Lower leg skin (tissue), 4 donors: ENCODE results near the gene TMEM95. TPM values are rescaled to one million over a fixed set of nuclear protein-coding genes. Genes with fewer than 3 reads are reported as not detected.
"Not testable (repeated sequence)": the region's sequence is repeated elsewhere in the genome, so short reads cannot be mapped to it uniquely, and the experiment has no call there.

Experiments
- DNase-seq, 2 donors: peaks; one replicate each; pipeline ENCODE4 v3.0.0-alpha.2; 2019; ENCODE audit warnings: low spot score in 2 of 2
- H3K4me3 ChIP-seq: fragments of 200-600 bp; sonication (generic); 2 replicates; pipeline ENCODE4 v1.5.1; 2017; ENCODE audit warnings: mild to moderate bottlenecking, low read depth; ENCODE audit not compliant: poor library complexity, severe bottlenecking
- POLR2A ChIP-seq, 2 donors: fragments of 450-650 bp; IDR thresholded peaks; one replicate each; pipeline ENCODE4 v1.6.1; 2016 to 2017; ENCODE audit warnings: antibody characterized with exemption in 2 of 2, mild to moderate bottlenecking in 1 of 2, moderate library complexity in 1 of 2
- WGBS, 2 donors: methylation state at CpG; one replicate each; pipeline ENCODE4 v1.1.5; 2018; 5-methylcytosine and 5-hydroxymethylcytosine counted together
- intact Hi-C: fragments of 100-400 bp; cut with DNase I; formaldehyde crosslinking; loops from one replicate; pipeline ENCODE4 v1.15.0; 2023; ENCODE audit warnings: low total_unique reads
- total RNA-seq, 4 donors: library from RNA; depleted of rRNA; stranded (reverse); fragments of >200 nt; gene quantifications; one replicate each; pipeline ENCODE4 v1.1.0, GENCODE V29; 2016
- TF ChIP-seq, protein P1 (sequence below), 3 donors: fragments of 450-650 bp; IDR thresholded peaks; one replicate each; pipeline ENCODE4 v1.5.1; 2016; ENCODE audit warnings: antibody characterized with exemption in 3 of 3, mild to moderate bottlenecking in 3 of 3, moderate library complexity in 2 of 3

The TMEM95 gene
- total RNA-seq, 4 donors from 2014 or later, result not detected

DNA sequence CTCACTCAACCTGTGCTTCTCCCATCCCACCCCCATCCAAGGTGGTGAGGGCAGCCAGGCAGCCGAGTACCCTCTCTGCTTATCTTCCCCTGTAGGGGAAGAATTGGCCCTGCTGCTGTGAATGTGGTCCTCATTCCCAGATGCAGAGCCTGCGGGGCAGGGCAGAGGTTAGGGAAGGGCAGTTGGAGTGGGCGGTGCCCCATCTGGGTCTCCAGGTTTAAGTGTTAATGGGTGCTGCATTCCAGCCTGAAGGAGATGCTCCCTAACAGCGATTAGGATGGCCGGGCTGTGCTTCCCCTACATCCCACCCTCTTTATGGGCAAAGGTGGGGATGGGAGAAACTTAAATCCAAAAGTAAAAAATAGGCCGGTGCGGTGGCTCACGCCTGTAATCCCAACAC, 12.1 kb downstream of the TMEM95 start:
- WGBS, 2 donors, result 91% methylated on average over 8 of the region's 8 CpGs
- no peak overlapping the region for H3K4me3 ChIP-seq
- intact Hi-C loops, result loop anchor here (10.0 kb wide), 1 partner anchor 58 kb away; the partner anchor contains the start of genes SPEM1, SPEM2 and SPEM3
- TF ChIP-seq, protein P1, sequence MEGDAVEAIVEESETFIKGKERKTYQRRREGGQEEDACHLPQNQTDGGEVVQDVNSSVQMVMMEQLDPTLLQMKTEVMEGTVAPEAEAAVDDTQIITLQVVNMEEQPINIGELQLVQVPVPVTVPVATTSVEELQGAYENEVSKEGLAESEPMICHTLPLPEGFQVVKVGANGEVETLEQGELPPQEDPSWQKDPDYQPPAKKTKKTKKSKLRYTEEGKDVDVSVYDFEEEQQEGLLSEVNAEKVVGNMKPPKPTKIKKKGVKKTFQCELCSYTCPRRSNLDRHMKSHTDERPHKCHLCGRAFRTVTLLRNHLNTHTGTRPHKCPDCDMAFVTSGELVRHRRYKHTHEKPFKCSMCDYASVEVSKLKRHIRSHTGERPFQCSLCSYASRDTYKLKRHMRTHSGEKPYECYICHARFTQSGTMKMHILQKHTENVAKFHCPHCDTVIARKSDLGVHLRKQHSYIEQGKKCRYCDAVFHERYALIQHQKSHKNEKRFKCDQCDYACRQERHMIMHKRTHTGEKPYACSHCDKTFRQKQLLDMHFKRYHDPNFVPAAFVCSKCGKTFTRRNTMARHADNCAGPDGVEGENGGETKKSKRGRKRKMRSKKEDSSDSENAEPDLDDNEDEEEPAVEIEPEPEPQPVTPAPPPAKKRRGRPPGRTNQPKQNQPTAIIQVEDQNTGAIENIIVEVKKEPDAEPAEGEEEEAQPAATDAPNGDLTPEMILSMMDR (IDR thresholded peaks at IDR 0.05), result no peak
- TF ChIP-seq POLR2A (IDR thresholded peaks at IDR 0.05), result no peak
- no peak for DNase-seq

DNA sequence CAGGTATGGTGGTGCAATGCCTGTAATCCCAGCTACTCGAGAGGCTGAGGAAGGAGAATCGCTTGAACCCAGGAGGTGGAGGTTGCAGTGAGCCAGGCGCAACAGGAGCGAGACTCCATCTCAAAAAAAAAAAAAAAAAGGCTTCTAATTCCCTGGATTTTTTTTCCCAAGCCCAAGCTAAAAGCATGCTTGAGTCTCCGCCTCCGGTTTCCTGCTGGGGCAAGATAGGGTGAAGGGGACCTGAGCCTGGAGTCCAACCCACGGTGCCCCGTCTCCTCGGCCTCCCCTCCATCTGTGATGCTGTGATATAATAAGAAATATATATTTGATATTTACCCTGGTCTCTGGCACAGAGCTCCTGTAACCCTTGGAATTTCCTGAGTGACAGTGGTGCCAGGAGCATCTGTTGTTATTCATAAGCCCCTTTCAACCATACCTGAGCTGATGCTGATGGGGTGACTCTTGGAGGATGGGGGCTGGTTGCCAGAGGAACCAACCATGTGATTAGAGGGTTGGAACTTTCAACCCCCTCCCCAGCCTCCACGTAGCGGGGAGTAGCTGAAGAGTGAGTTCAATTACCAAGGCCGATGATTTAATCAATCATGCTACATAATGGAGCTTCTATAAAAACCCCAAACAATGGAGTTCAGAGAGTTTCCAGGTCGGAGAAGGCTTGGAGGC, 13.1 kb downstream of the TMEM95 start:
- intact Hi-C loops, result loop anchor here (10.0 kb wide), 1 partner anchor 57 kb away; the partner anchor contains the start of genes SPEM1, SPEM2 and SPEM3
- TF ChIP-seq, protein P1 (IDR thresholded peaks at IDR 0.05), result no peak
- no peak for TF ChIP-seq POLR2A (IDR thresholded peaks at IDR 0.05)
- no peak overlapping the region for H3K4me3 ChIP-seq
- WGBS, 2 donors, result 78 to 79% methylated on average over 13 of the region's 13 CpGs
- no peak for DNase-seq

DNA sequence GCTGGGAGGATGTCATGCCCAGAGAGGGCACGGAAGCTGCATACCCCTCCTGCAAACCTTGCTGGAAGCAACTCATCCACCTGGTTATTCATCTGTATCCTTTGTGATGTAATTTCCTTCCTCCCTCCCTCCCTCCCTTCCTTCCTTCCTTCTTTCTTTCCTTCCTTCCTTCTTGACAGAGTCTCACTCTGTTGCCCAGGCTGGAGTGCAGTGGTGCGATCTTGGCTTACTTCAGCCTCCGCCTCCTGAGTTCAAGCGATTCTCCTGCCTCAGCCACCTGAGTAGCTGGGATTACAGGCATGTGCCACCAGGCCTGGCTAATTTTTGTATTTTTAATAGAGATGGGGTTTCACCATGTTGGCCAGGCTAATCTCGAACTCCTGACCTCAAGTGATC, 13.6 kb downstream of the TMEM95 start:
- not testable (repeated sequence) for H3K4me3 ChIP-seq, DNase-seq
- 85 to 94% methylated on average over 5 of the region's 5 CpGs for WGBS, 2 donors
- intact Hi-C loops, result loop anchor here (10.0 kb wide), 1 partner anchor 56 kb away; the partner anchor contains the start of genes SPEM1, SPEM2 and SPEM3

DNA sequence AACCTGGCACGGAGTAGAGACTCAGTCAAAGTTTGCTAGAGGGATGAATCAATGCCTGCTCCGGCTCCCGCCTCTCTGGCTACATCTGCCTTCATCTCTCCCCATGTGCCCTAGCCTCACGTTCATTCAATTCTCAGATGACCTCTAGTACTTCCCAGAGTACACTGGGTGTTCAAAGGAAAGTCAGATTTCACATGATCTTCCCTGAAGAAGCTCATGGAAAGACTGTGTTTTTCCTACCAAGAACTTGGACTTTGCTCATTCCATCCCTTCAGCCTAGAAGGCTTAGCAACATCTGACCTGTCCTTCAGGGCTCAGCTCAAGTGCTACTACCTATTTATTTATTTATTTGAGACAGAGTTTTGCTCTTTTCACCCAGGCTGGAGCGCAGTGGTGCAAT, 14.9 kb downstream of the TMEM95 start:
- 80 to 85% methylated on average over 5 of the region's 5 CpGs for WGBS, 2 donors
- intact Hi-C loops, result loop anchor here (10.0 kb wide), 1 partner anchor 55 kb away; the partner anchor contains the start of genes SPEM1, SPEM2 and SPEM3

DNA sequence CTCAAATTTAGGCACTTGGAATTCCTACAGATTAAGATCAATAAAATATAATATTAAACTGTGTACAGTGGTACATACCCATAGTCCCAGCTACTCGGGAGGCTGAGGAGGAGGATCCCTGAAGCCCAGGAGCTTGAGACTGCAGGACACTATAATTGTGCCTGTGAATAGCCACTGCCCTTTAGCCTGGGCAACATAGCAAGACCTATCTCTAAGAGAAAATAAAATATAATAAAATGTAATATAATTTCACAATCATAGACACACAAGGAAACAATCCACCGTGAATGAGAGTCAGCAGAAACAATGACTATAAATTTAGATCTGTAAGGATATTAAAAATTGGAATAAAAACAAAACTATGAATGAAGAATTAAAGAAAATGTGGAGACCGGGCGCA, 15.9 kb downstream of the TMEM95 start:
- TF ChIP-seq POLR2A (IDR thresholded peaks at IDR 0.05), result no peak
- TF ChIP-seq, protein P1 (IDR thresholded peaks at IDR 0.05), result no peak
- intact Hi-C loops, result no loop called here
- 87 to 89% methylated on average over 4 of the region's 4 CpGs for WGBS, 2 donors
- no peak overlapping the region for H3K4me3 ChIP-seq
- DNase-seq, result no peak

More for the DNA sequence above, 14.9 kb downstream of the TMEM95 start:
- H3K4me3 ChIP-seq, result no peak overlapping the region
- TF ChIP-seq, protein P1 (IDR thresholded peaks at IDR 0.05), result no peak
- no peak for TF ChIP-seq POLR2A (IDR thresholded peaks at IDR 0.05)
- DNase-seq, result no peak

DNA sequence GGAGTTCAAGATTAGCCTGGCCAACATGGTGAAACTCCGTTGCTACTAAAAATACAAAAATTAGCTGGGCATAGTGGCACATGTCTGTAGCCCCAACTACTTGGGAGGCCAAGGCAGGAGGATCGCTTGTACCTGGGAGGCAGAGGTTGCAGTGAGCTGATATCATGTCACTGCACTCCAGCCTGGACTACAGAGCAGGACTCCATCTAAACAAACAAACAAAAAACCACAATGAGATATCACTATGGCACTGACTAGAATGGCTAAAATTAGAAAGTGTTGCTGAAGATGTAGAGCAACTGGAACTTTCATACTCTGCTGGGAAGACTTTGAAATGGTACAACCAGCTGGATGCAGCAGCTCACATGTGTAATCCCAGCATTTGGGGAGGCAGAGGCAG, 19.4 kb downstream of the TMEM95 start:
- DNase-seq, result no peak
- intact Hi-C loops, result no loop called here
- no peak overlapping the region for H3K4me3 ChIP-seq
- TF ChIP-seq, protein P1 (IDR thresholded peaks at IDR 0.05), result no peak
- no peak for TF ChIP-seq POLR2A (IDR thresholded peaks at IDR 0.05)
- WGBS, 2 donors, result 89 to 94% methylated on average over 2 of the region's 2 CpGs
